ENCODE results near the gene MRPL10. TPM values are rescaled to one million over a fixed set of nuclear protein-coding genes. Genes with fewer than 3 reads are reported as not detected.

The MRPL10 gene
- total RNA-seq, 1 donor from 2014 or later = 59.7 TPM

GRCh38 chr17:47844227-47844626, 12.9 kb upstream of the MRPL10 start:
- H3K27me3 ChIP-seq (ENCODE audit: control insufficient read depth, insufficient read depth, low read length) = peaks cover 16% of the 10 kb centered on the region
- H3K36me3 ChIP-seq (ENCODE audit: control insufficient read depth, insufficient read depth, low read length) = no peaks in the 10 kb centered on the region
- no peak for DNase-seq (ENCODE audit: low read depth)
- TF ChIP-seq CTCF (IDR thresholded peaks at IDR 0.05; ENCODE audit: insufficient read depth, low read length, poor library complexity, severe bottlenecking) = no peak
- no peak overlapping the region for H3K4me3 ChIP-seq (ENCODE audit: low read depth, low read length)

GRCh38 chr17:47843391-47843730, 12.0 kb upstream of the MRPL10 start:
- no peak overlapping the region for H3K4me3 ChIP-seq (ENCODE audit: low read depth, low read length)
- DNase-seq (ENCODE audit: low read depth) = no peak
- H3K36me3 ChIP-seq (ENCODE audit: control insufficient read depth, insufficient read depth, low read length) = no peaks in the 10 kb centered on the region
- H3K27me3 ChIP-seq (ENCODE audit: control insufficient read depth, insufficient read depth, low read length) = peaks cover 16% of the 10 kb centered on the region
- no peak for TF ChIP-seq CTCF (IDR thresholded peaks at IDR 0.05; ENCODE audit: insufficient read depth, low read length, poor library complexity, severe bottlenecking)

GRCh38 chr17:47841488-47842291, 10.3 kb upstream of the MRPL10 start:
- Histone ChIP-seq H3K4me3 (ENCODE audit: low read depth, low read length) (no peak overlapping the region), H3K27me3 (ENCODE audit: control insufficient read depth, insufficient read depth, low read length) (peaks cover 2% of the 10 kb centered on the region), H3K36me3 (ENCODE audit: control insufficient read depth, insufficient read depth, low read length) (no peaks in the 10 kb centered on the region)
- no peak for TF ChIP-seq CTCF (IDR thresholded peaks at IDR 0.05; ENCODE audit: insufficient read depth, low read length, poor library complexity, severe bottlenecking)
- DNase-seq (ENCODE audit: low read depth) = no peak

- TF ChIP-seq CTCF (IDR thresholded peaks at IDR 0.05; ENCODE audit: insufficient read depth, low read length, poor library complexity, severe bottlenecking) = peak; percentile 99
- no peaks in the 10 kb centered on the region for H3K36me3 ChIP-seq (ENCODE audit: control insufficient read depth, insufficient read depth, low read length)
- peak within 1 kb of the TSS; percentile 70 for H3K4me3 ChIP-seq (ENCODE audit: low read depth, low read length)
- peak; percentile 39 for DNase-seq (ENCODE audit: low read depth)
- peaks cover under 1% of the 10 kb centered on the region for H3K27me3 ChIP-seq (ENCODE audit: control insufficient read depth, insufficient read depth, low read length)
Measured at GRCh38 chr17:47840742-47841487, 9.6 kb upstream of the MRPL10 start, which contains the start of gene SCRN2. TSS of gene SCRN2 (minus strand) at chr17:47841273. CDS start at chr17:47840843, 430 bp downstream.

- Histone ChIP-seq H3K36me3 (ENCODE audit: control insufficient read depth, insufficient read depth, low read length) (no peaks in the 10 kb centered on the region), H3K4me3 (ENCODE audit: low read depth, low read length) (peak overlapping the region; percentile 70), H3K27me3 (ENCODE audit: control insufficient read depth, insufficient read depth, low read length) (no peaks in the 10 kb centered on the region)
- DNase-seq (ENCODE audit: low read depth) = no peak
- no peak for TF ChIP-seq CTCF (IDR thresholded peaks at IDR 0.05; ENCODE audit: insufficient read depth, low read length, poor library complexity, severe bottlenecking)
Measured at GRCh38 chr17:47840001-47840741, 8.8 kb upstream of the MRPL10 start.
